Lung (tissue), 12 donors: ENCODE results near the gene CDC42BPB. TPM values are rescaled to one million over a fixed set of nuclear protein-coding genes. Genes with fewer than 3 reads are reported as not detected.

Source experiments
- ATAC-seq: fragments of 200-7000 bp; cut with Tn5 transposase; one replicate; pipeline ENCODE4 v1.9.1; 2020; ENCODE audit warnings: moderate number of reproducible peaks; ENCODE audit not compliant: insufficient read depth, low FRiP score
- DNase-seq, 3 donors: peaks; one replicate each; pipeline ENCODE4 v3.0.0-alpha.2; 2013 to 2017
- H3K27ac ChIP-seq, 2 donors: one replicate each; pipeline ENCODE4 v1.5.1; 2013; ENCODE audit warnings: mild to moderate bottlenecking in 2 of 2, moderate library complexity in 2 of 2, control low read depth in 1 of 2, inconsistent platforms in 1 of 2, low read depth in 1 of 2, low read length in 1 of 2
- H3K27me3 ChIP-seq, 3 donors: one replicate each; pipeline ENCODE4 v1.5.1; 2013; ENCODE audit warnings: low read length in 2 of 3; ENCODE audit not compliant: control insufficient read depth in 3 of 3, insufficient read depth in 3 of 3
- H3K36me3 ChIP-seq, 4 donors: one replicate each; pipeline ENCODE4 v1.5.1; 2013; ENCODE audit warnings: low read length in 4 of 4, mild to moderate bottlenecking in 1 of 4, moderate library complexity in 1 of 4; ENCODE audit not compliant: control insufficient read depth in 4 of 4, insufficient read depth in 4 of 4
- H3K4me1 ChIP-seq, 5 donors: one replicate each; pipeline ENCODE4 v1.5.1; 2013; ENCODE audit warnings: low read length in 5 of 5, mild to moderate bottlenecking in 2 of 5, moderate library complexity in 1 of 5; ENCODE audit not compliant: control insufficient read depth in 5 of 5, insufficient read depth in 5 of 5
- H3K4me3 ChIP-seq: one replicate; pipeline ENCODE4 v1.5.1; 2013; ENCODE audit warnings: mild to moderate bottlenecking, control low read depth, moderate library complexity
- H3K9ac ChIP-seq, 2 donors: one replicate each; pipeline ENCODE4 v1.5.1; 2013; ENCODE audit warnings: low read length in 2 of 2, control low read depth in 1 of 2; ENCODE audit not compliant: insufficient read depth in 1 of 2
- H3K9me3 ChIP-seq, 4 donors: one replicate each; pipeline ENCODE4 v1.5.1; 2013; ENCODE audit warnings: low read length in 3 of 4, mild to moderate bottlenecking in 1 of 4, moderate library complexity in 1 of 4; ENCODE audit not compliant: control insufficient read depth in 4 of 4, insufficient read depth in 3 of 4
- WGBS, 2 donors: extraction: QIAGEN DNeasy Blood & Tissue Kit; methylation state at CpG; one replicate each; pipeline ENCODE4 v1.1.7; 2013; 5-methylcytosine and 5-hydroxymethylcytosine counted together
- polyA plus RNA-seq, 2 donors: library from polyadenylated mRNA; stranded (reverse); fragments of 200-250 nt; gene quantifications; one replicate each; pipeline ENCODE4 v1.2.1, GENCODE V29; 2013
- total RNA-seq, 2 donors: library from RNA; depleted of rRNA in 1 of 2; stranded (reverse); fragments of >200 nt in 1 of 2; gene quantifications; one replicate each; pipeline ENCODE4 v1.2.1, GENCODE V29; 2014 to 2021
- TF ChIP-seq, protein P1 (sequence below): IDR thresholded peaks from 2 replicates; pipeline ENCODE4 v1.5.1; 2012; ENCODE audit warnings: mild to moderate bottlenecking; ENCODE audit errors: control extremely low read depth, extremely low read depth
- donor health status: control.
- donor health status: control.
- donor health status: Bipolar disorder and iron deficiency.
- donor health status: healthy.
- donor health status: DM: yes; HTN: yes; CAD: no.

CDC42BPB gene
- total and polyA plus RNA-seq, 4 donors = 39.3 to 97.9 (median 66.6) TPM

DNA sequence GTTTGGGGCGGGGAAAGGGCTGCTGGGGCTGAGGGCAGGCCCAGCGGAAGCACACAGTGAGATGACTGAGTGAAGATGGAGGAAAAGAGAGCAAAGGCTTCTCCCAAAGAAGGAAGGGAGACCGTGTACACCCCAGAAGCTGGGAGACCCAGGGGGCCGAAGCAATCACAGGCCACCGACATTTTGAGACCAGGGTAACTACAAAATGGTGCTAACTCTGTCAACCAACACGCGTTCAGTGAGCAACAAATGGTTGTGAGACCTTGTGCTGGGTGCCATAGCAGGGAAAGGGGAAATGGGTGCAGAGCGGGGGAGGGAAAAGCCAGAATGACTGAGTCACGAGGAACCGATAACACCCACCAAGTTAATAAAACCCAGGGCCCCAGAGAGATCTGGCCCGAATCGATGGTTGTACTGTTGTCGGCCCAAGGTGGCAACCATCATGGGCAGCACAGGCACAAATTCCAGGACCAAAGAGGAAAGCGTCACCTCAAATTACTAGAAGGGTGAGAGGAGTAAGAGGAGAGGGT lies 50.3 kb downstream of the CDC42BPB start:
- 96% methylated on average over 14 of the region's 14 CpGs for WGBS, 2 donors
- no peak for ATAC-seq
- peak overlapping the region in 1 of 2 donors; percentile 38 for H3K27ac ChIP-seq
- H3K4me3 ChIP-seq = no peak overlapping the region
- peaks cover 0 to 39% (median 11%) of the 10 kb centered on the region in 4 donors for H3K36me3 ChIP-seq
- TF ChIP-seq, protein P1, sequence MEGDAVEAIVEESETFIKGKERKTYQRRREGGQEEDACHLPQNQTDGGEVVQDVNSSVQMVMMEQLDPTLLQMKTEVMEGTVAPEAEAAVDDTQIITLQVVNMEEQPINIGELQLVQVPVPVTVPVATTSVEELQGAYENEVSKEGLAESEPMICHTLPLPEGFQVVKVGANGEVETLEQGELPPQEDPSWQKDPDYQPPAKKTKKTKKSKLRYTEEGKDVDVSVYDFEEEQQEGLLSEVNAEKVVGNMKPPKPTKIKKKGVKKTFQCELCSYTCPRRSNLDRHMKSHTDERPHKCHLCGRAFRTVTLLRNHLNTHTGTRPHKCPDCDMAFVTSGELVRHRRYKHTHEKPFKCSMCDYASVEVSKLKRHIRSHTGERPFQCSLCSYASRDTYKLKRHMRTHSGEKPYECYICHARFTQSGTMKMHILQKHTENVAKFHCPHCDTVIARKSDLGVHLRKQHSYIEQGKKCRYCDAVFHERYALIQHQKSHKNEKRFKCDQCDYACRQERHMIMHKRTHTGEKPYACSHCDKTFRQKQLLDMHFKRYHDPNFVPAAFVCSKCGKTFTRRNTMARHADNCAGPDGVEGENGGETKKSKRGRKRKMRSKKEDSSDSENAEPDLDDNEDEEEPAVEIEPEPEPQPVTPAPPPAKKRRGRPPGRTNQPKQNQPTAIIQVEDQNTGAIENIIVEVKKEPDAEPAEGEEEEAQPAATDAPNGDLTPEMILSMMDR = no peak
- H3K4me1 ChIP-seq = peaks cover 0 to 9% (median 0%) of the 10 kb centered on the region in 5 donors
- H3K27me3 ChIP-seq = no peaks in the 10 kb centered on the region
- DNase-seq = no peak
- H3K9ac ChIP-seq = no peak overlapping the region
- no peaks in the 10 kb centered on the region for H3K9me3 ChIP-seq

DNA sequence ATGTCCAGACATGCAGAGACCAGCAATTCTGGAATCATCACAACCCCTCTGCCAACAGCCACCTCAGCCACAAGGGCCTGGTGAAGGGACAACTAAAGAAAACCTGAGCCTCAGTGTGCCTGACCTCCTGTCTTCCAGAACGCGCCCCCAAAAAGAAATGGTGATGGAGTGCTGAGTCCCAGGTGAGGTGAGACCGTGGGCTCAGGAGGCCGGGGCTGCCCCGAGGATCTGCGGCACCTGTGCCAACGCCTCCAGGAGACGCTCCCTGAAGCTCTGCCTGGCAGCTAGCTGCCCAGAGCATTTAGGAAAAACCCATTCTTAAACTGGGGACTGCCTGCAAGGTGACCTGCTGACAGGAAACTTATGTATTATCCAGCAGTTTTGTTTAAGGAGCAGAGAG lies 51.2 kb downstream of the CDC42BPB start:
- Histone ChIP-seq H3K4me3 (no peak overlapping the region), H3K27ac (no peak overlapping the region), H3K9ac (no peak overlapping the region), H3K9me3 (no peaks in the 10 kb centered on the region), H3K4me1 (peaks cover 0 to 9% (median 0%) of the 10 kb centered on the region in 5 donors), H3K27me3 (no peaks in the 10 kb centered on the region), H3K36me3 (peaks cover 0 to 49% (median 11%) of the 10 kb centered on the region in 4 donors)
- TF ChIP-seq, protein P1 = no peak
- ATAC-seq = no peak
- DNase-seq = no peak
- WGBS, 2 donors = 97 to 98% methylated on average over 8 of the region's 8 CpGs

DNA sequence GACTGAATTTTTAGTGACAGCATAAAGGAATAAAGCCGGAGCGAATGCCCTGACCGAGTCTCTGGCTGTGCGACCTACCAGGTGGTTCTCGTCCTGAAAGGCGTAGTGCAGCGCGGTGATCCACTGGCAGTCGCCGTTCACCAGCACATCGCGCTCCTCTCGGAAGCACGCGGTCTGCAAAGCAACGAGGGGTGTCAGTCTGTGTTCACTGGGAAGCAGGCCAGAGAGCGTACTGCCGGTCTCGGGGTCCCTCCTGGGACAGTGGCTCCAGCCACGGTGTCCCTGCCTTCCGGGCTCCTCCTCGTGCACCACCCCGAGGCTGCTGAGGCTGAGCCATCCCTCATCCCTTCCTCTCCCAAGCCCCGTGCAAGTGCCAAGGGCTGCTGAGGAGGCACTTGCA lies 53.5 kb downstream of the CDC42BPB start:
- DNase-seq (no peak), ATAC-seq (no peak)
- 92 to 94% methylated on average over 24 of the region's 24 CpGs for WGBS, 2 donors

More for the DNA sequence above, 53.5 kb downstream of the CDC42BPB start:
- no peaks in the 10 kb centered on the region for H3K27me3 ChIP-seq
- peaks cover 0 to 5% (median 0%) of the 10 kb centered on the region in 5 donors for H3K4me1 ChIP-seq
- H3K9ac ChIP-seq = no peak overlapping the region
- TF ChIP-seq, protein P1 = no peak
- H3K36me3 ChIP-seq = peaks cover 0 to 50% (median 12%) of the 10 kb centered on the region in 4 donors
- H3K9me3 ChIP-seq = no peaks in the 10 kb centered on the region
- H3K4me3 ChIP-seq = no peak overlapping the region
- H3K27ac ChIP-seq = no peak overlapping the region
